SK-N-SH (cell line): ENCODE data around the gene SLC35F5. TPM values are rescaled to one million over a fixed set of nuclear protein-coding genes. Genes with fewer than 3 reads are reported as not detected.

Experiments
- CTCF ChIA-PET: fragments of 300-600, 350-600 bp; formaldehyde crosslinking; extraction: SDS; loops from one replicate; lab custom pipeline; 2021; lab: Yijun Ruan, JAX
- POLR2A ChIA-PET: fragments of 350-600 bp; sonication (Branson Sonifier 250); formaldehyde crosslinking; extraction: SDS; loops from one replicate; lab custom pipeline; 2020; ENCODE audit warnings: antibody characterized with exemption, inconsistent platforms; lab: Yijun Ruan, JAX
- DNase-seq: peaks from one replicate; pipeline ENCODE4 v3.0.0; 2012
- H2AFZ ChIP-seq: fragments of 200-600 bp; sonication (generic); 2 replicates; pipeline ENCODE4 v1.8.1; 2016; ENCODE audit warnings: antibody characterized with exemption, mild to moderate bottlenecking, low read depth
- H3F3A ChIP-seq: fragments of 200-600 bp; sonication (generic); replicated peaks from 2 replicates; pipeline ENCODE3; 2016; ENCODE audit warnings: antibody characterized with exemption, mild to moderate bottlenecking; ENCODE audit not compliant: insufficient read depth
- H3K27ac ChIP-seq, 2 experiments: fragments of 200-500 bp in 1 of 2; fragments of 200-600 bp in 1 of 2; sonication (Bioruptor generic) in 1 of 2; sonication (generic), shearing (Covaris generic) in 1 of 2; 2 replicates each; pipeline versions ENCODE4 v1.5.1 to v1.6.1; 2014 to 2016; ENCODE audit warnings: low read depth in 2 of 2, inconsistent platforms in 1 of 2, low read length in 1 of 2, mild to moderate bottlenecking in 1 of 2, mixed read lengths in 1 of 2
- H3K27me3 ChIP-seq: fragments of 200-600 bp; sonication (generic), shearing (Covaris generic); 2 replicates; pipeline ENCODE4 v1.6.1; 2016; ENCODE audit warnings: mixed run types; ENCODE audit not compliant: insufficient read depth
- H3K36me3 ChIP-seq, 2 experiments: fragments of 200-500 bp in 1 of 2; fragments of 200-600 bp in 1 of 2; sonication (Bioruptor generic) in 1 of 2; sonication (generic) in 1 of 2; replicated peaks in 1 of 2; 2 replicates each; pipeline versions ENCODE3 to v1.5.1; 2014 to 2016; ENCODE audit warnings: low read length in 1 of 2, mild to moderate bottlenecking in 1 of 2; ENCODE audit not compliant: insufficient read depth in 2 of 2, control insufficient read depth in 1 of 2
- H3K4me1 ChIP-seq, 2 experiments: fragments of 200-500 bp in 1 of 2; fragments of 200-600 bp in 1 of 2; sonication (Bioruptor generic) in 1 of 2; sonication (generic), shearing (Covaris generic) in 1 of 2; 2 replicates each; pipeline versions ENCODE4 v1.5.1 to v1.6.1; 2014 to 2016; ENCODE audit warnings: low read depth in 1 of 2, low read length in 1 of 2, mixed run types in 1 of 2; ENCODE audit not compliant: insufficient read depth in 2 of 2, control insufficient read depth in 1 of 2
- H3K4me2 ChIP-seq: fragments of 200-600 bp; sonication (generic), shearing (Covaris generic); 2 replicates; pipeline ENCODE4 v1.6.1; 2017; ENCODE audit warnings: mixed run types
- H3K4me3 ChIP-seq, 2 experiments: fragments of 200-500 bp in 1 of 2; fragments of 200-600 bp in 1 of 2; sonication (Bioruptor generic) in 1 of 2; sonication (generic), shearing (Covaris generic) in 1 of 2; 2 replicates each; pipeline versions ENCODE4 v1.5.1 to v1.8.1; 2014 to 2016; ENCODE audit warnings: low read depth in 2 of 2, inconsistent platforms in 1 of 2, low read length in 1 of 2, mild to moderate bottlenecking in 1 of 2, mixed read lengths in 1 of 2, moderate library complexity in 1 of 2
- H3K79me2 ChIP-seq: fragments of 200-600 bp; sonication (generic); 2 replicates; pipeline ENCODE4 v1.8.1; 2017; ENCODE audit warnings: mild to moderate bottlenecking; ENCODE audit not compliant: insufficient read depth
- H3K9ac ChIP-seq: fragments of 200-600 bp; sonication (generic); 2 replicates; pipeline ENCODE4 v1.6.1; 2017; ENCODE audit warnings: mixed run types
- H3K9me2 ChIP-seq: fragments of 200-600 bp; sonication (generic); 2 replicates; pipeline ENCODE4 v1.6.1; 2017; ENCODE audit warnings: mixed run types
- H3K9me3 ChIP-seq: fragments of 200-600 bp; sonication (generic); 2 replicates; pipeline ENCODE4 v1.6.1; 2017; ENCODE audit warnings: mixed run types, mild to moderate bottlenecking, moderate library complexity
- H4K20me1 ChIP-seq: fragments of 200-600 bp; sonication (generic); 2 replicates; pipeline ENCODE4 v1.6.1; 2017; ENCODE audit warnings: mild to moderate bottlenecking, mixed run types; ENCODE audit not compliant: insufficient read depth
- CTCF ChIP-seq: fragments of 200-600 bp; sonication (generic); IDR thresholded peaks from 2 replicates; pipeline ENCODE4 v1.6.1; 2017; ENCODE audit warnings: antibody characterized with exemption, mild to moderate bottlenecking, moderate library complexity
- FOXJ3 ChIP-seq: sonication (generic); formaldehyde crosslinking; IDR thresholded peaks from 2 replicates; pipeline ENCODE4 v1.5.1; 2020; ENCODE audit warnings: mild to moderate bottlenecking, missing genetic modification reagents
- FOXM1 ChIP-seq: IDR thresholded peaks from 2 replicates; pipeline ENCODE4 v1.4.0; 2012; ENCODE audit warnings: low read depth, mild to moderate bottlenecking
- GABPA ChIP-seq: IDR thresholded peaks from 2 replicates; pipeline ENCODE4 v1.4.0; 2012; ENCODE audit warnings: low read depth, mild to moderate bottlenecking
- GATA2 ChIP-seq: sonication (generic); formaldehyde crosslinking; IDR thresholded peaks from 2 replicates; pipeline ENCODE4 v1.5.0; 2020; ENCODE audit warnings: mild to moderate bottlenecking, missing genetic modification reagents
- JUND ChIP-seq: IDR thresholded peaks from 2 replicates; pipeline ENCODE4 v1.4.0; 2012
- MXI1 ChIP-seq: IDR thresholded peaks from 2 replicates; pipeline ENCODE4 v1.6.1; 2012; ENCODE audit warnings: mild to moderate bottlenecking, low read depth, low read length, improper control_type of control experiment
- PBX3 ChIP-seq: IDR thresholded peaks from 2 replicates; pipeline ENCODE4; 2012
- POLR2AphosphoS5 ChIP-seq: IDR thresholded peaks from 2 replicates; pipeline ENCODE4 v1.6.1; 2012; ENCODE audit warnings: low read depth, low read length
- RAD21 ChIP-seq: IDR thresholded peaks from 2 replicates; pipeline ENCODE4 v1.6.1; 2012; ENCODE audit warnings: mild to moderate bottlenecking, low read length
- RCOR1 ChIP-seq: fragments of 150-350 bp; IDR thresholded peaks from 2 replicates; pipeline ENCODE4 v1.6.1; 2017; ENCODE audit warnings: antibody characterized with exemption, low read length
- RFX5 ChIP-seq: IDR thresholded peaks from 2 replicates; pipeline ENCODE4 v1.6.1; 2012; ENCODE audit warnings: mild to moderate bottlenecking, improper control_type of control experiment, low read length
- RXRA ChIP-seq: IDR thresholded peaks from 2 replicates; pipeline ENCODE4 v1.4.0; 2012; ENCODE audit warnings: low read depth, mild to moderate bottlenecking, borderline replicate concordance
- SMC3 ChIP-seq: IDR thresholded peaks from 2 replicates; pipeline ENCODE4 v1.6.1; 2012; ENCODE audit warnings: low read depth, low read length, improper control_type of control experiment
- TAF1 ChIP-seq: IDR thresholded peaks from 2 replicates; pipeline ENCODE4 v1.6.1; 2012; ENCODE audit warnings: low read depth, mild to moderate bottlenecking, low read length, moderate library complexity, borderline replicate concordance
- TCF12 ChIP-seq: IDR thresholded peaks from 2 replicates; pipeline ENCODE4 v1.4.0; 2012
- TEAD4 ChIP-seq: IDR thresholded peaks from 2 replicates; pipeline ENCODE4 v1.4.0; 2012; ENCODE audit warnings: mild to moderate bottlenecking, borderline replicate concordance; ENCODE audit not compliant: insufficient read depth
- WGBS: methylation state at CpG from one replicate; pipeline ENCODE4 v1.1.6; 2017; ENCODE audit warnings: low lambda C conversion rate; 5-methylcytosine and 5-hydroxymethylcytosine counted together
- polyA plus RNA-seq, 3 experiments: library from polyadenylated mRNA; depleted of rRNA; stranded (reverse); fragments of >200 nt; gene quantifications; 2 replicates each; pipeline ENCODE4 v1.2.3, GENCODE V29; 2012
- TF ChIP-seq, protein P1 (sequence below): IDR thresholded peaks from 2 replicates; pipeline ENCODE4 v1.4.0; 2012; ENCODE audit warnings: low read depth, borderline replicate concordance

The SLC35F5 gene
- polyA plus RNA-seq, 1 of the 3 experiments (the other 2 are of a cell fraction), result 16.8 TPM

DNA sequence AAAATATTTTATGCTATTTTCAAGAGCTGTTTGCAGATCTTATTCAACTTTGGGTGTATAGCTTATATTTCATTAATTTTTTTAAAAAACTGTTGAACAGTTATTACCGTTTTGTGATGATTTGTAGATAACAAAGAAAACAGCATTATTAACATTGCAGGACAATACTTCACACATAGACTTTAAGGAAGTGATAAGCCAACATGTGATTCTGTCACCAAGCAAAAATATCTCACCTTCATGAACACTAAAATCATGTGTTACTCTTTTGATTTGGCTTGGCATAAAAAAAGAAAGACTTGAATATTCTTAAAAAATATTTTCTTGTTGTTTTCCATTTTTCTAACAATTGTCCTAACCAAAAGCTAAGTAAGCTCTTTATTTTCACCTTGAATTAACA is 33.0 kb downstream of the SLC35F5 start:
- DNase-seq, result no peak
- Histone ChIP-seq H3K4me3 (no peak overlapping the region), H3K4me2 (no peak overlapping the region), H3K9me2 (no peaks in the 10 kb centered on the region), H3K27ac (no peak overlapping the region), H4K20me1 (no peaks in the 10 kb centered on the region), H3K4me1 (no peaks in the 10 kb centered on the region; a peak in 1 of 4 replicates), H3F3A (no peaks in the 10 kb centered on the region), H3K36me3 (peaks cover 48 to 50% of the 10 kb centered on the region in 2 experiments), H3K9me3 (no peaks in the 10 kb centered on the region), H2AFZ (no peak overlapping the region), H3K79me2 (no peaks in the 10 kb centered on the region; the same call in 1 of the 2 replicates), H3K9ac (no peak overlapping the region)
- CTCF ChIA-PET, result interaction anchor here (0.6 to 1.1 kb wide), 3 partner anchors 8 to 23 kb away, joined by 3 to 4 read pairs (median 3); no protein-coding TSS in a partner anchor
- POLR2A ChIA-PET, result no interaction called here
- TF ChIP-seq TEAD4 (no peak), JUND (no peak), RCOR1 (no peak), MXI1 (no peak), FOXM1 (no peak), TCF12 (no peak), CTCF (no peak), GATA2 (CRISPR knock-in tag) (no peak), POLR2AphosphoS5 (no peak), RFX5 (no peak)
- TF ChIP-seq, all 33 proteins: peak for 0
- WGBS, result 93% methylated on average over 1 of the region's 1 CpG
- no peaks in the 10 kb centered on the region for H3K27me3 ChIP-seq

DNA sequence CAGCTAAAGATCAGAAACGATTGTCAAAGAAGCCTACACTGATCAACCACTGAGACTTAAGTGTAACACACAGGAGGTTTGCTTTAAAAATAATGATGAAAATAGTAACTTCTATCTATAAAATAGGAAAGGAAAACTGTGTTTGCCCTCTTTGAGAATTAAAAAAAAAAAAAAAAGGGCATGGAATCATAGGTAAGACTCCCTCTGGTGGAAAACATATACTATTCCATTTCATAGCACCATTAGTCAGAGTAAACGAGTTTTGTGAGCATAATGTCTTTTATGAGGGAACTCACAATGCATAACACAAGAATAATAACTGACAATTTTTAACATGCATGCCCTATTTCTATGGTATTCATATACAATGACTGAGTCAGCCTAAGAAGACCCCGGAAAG is 36.3 kb downstream of the SLC35F5 start:
- CTCF ChIA-PET, result interaction anchor here (1.0 to 1.5 kb wide), 4 partner anchors 9 to 21 kb away, joined by 3 to 5 read pairs (median 3); no protein-coding TSS in a partner anchor
- DNase-seq, result peak; percentile 28
- H3F3A ChIP-seq, result no peaks in the 10 kb centered on the region
- WGBS, result 66% methylated on average over 3 of the region's 3 CpGs
- no peaks in the 10 kb centered on the region; the same call in 1 of the 2 replicates for H3K79me2 ChIP-seq
- H3K4me3 ChIP-seq, result no peak overlapping the region; a peak in 1 of 4 replicates
- H3K4me1 ChIP-seq, result no peaks in the 10 kb centered on the region; a peak in 1 of 4 replicates
- no peak overlapping the region for H3K27ac ChIP-seq
- no peak overlapping the region for H2AFZ ChIP-seq
- TF ChIP-seq JUND, result no peak
- TF ChIP-seq TAF1, result no peak
- no peak for TF ChIP-seq GABPA
- TF ChIP-seq PBX3, result no peak
- TF ChIP-seq, protein P1, sequence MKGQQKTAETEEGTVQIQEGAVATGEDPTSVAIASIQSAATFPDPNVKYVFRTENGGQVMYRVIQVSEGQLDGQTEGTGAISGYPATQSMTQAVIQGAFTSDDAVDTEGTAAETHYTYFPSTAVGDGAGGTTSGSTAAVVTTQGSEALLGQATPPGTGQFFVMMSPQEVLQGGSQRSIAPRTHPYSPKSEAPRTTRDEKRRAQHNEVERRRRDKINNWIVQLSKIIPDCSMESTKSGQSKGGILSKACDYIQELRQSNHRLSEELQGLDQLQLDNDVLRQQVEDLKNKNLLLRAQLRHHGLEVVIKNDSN, result no peak
- peak; percentile 25; the same call in 1 of the 2 replicates for TF ChIP-seq RAD21
- no peak for TF ChIP-seq FOXJ3 (CRISPR knock-in tag)
- no peak for TF ChIP-seq RXRA
- TF ChIP-seq SMC3, result peak; percentile 17; the same call in 1 of the 2 replicates
- TF ChIP-seq CTCF, result peak; percentile 67
- TF ChIP-seq TCF12, result no peak
- no peaks in the 10 kb centered on the region for H4K20me1 ChIP-seq
- POLR2A ChIA-PET, result interaction anchor here (0.6 kb wide), 1 partner anchor 18 kb away, joined by 3 read pairs; no protein-coding TSS in a partner anchor
- H3K9me2 ChIP-seq, result no peaks in the 10 kb centered on the region
- H3K9me3 ChIP-seq, result no peaks in the 10 kb centered on the region
- H3K4me2 ChIP-seq, result no peak overlapping the region
- no peaks in the 10 kb centered on the region for H3K27me3 ChIP-seq
- no peak overlapping the region for H3K9ac ChIP-seq
- H3K36me3 ChIP-seq, result peaks cover 63 to 65% of the 10 kb centered on the region in 2 experiments
